Stimulated activated memory B cell treated with anti-CD40 and anti-IgM and Interleukin-4, amounts not matched to agents 10 μg/mL and 1 μg/mL and 100 μg/mL, for 72 hours (primary cell): ENCODE data around the gene RFX2.
"Not testable (repeated sequence)": the region's sequence is repeated elsewhere in the genome, so short reads cannot be mapped to it uniquely, and the experiment has no call there.

Source experiments
- ATAC-seq: fragments of 150-1000 bp; cut with Tn5 transposase; 2 replicates; pipeline ENCODE4 v1.10.0; 2021
- H3K27ac Mint-ChIP-seq: one replicate; pipeline ENCODE4 v1.8.0; 2022; ENCODE audit warnings: mild to moderate bottlenecking, mixed read lengths
- H3K27me3 Mint-ChIP-seq: one replicate; pipeline ENCODE4 v1.8.0; 2022; ENCODE audit warnings: mixed read lengths
- H3K36me3 Mint-ChIP-seq: one replicate; pipeline ENCODE4 v1.8.0; 2022; ENCODE audit warnings: mixed read lengths
- H3K4me1 Mint-ChIP-seq: one replicate; pipeline ENCODE4 v1.8.0; 2022; ENCODE audit warnings: mixed read lengths
- H3K4me3 Mint-ChIP-seq: one replicate; pipeline ENCODE4 v1.8.0; 2022; ENCODE audit warnings: mild to moderate bottlenecking, moderate library complexity, mixed read lengths
- H3K9me3 Mint-ChIP-seq: one replicate; pipeline ENCODE4 v1.8.0; 2022; ENCODE audit warnings: mixed read lengths

The RFX2 gene

DNA sequence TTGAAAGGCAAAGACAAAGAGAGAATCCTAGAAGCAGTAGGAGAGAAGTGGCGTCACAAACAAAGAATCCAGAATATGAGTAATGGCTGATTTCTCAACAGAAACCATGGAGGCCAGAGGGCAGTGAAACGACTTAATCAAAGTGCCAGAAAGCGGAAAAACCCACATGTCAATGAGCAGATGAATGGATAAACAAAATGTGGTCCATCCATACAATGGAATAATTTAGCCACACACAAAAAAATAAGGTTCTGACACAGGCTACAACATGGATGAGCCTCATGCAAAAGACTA is 80.1 kb downstream of the RFX2 start:
- Mint-ChIP-seq H3K4me3 (no peak overlapping the region), H3K36me3 (no peaks in the 10 kb centered on the region), H3K9me3 (no peaks in the 10 kb centered on the region), H3K27ac (no peak overlapping the region), H3K4me1 (no peaks in the 10 kb centered on the region), H3K27me3 (peaks cover 10% of the 10 kb centered on the region)
- no peak for ATAC-seq

- Mint-ChIP-seq H3K4me3 (no peak overlapping the region), H3K36me3 (no peaks in the 10 kb centered on the region), H3K27ac (no peak overlapping the region)
Measured at GRCh38 chr19:6026390-6027227, 83.7 kb downstream of the RFX2 start.

DNA sequence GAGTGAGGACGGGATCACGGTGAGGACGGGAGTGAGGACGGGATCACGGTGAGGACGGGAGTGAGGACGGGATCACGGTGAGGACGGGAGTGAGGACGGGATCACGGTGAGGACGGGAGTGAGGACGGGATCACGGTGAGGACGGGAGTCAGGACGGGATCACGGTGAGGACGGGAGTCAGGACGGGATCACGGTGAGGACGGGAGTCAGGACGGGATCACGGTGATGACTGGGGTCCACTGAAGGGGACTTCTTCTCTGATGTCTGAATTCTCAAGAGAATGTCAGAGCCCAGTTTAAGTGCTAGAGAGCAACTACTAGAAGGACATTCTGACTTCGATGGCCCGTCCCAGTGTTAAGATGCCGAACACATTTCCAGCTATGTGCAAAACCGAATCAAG is 85.5 kb downstream of the RFX2 start:
- H3K9me3 Mint-ChIP-seq, H3K27ac Mint-ChIP-seq, H3K4me3 Mint-ChIP-seq, ATAC-seq, H3K36me3 Mint-ChIP-seq: not testable (repeated sequence)
- H3K27me3 Mint-ChIP-seq = peaks cover 53% of the 10 kb centered on the region
- H3K4me1 Mint-ChIP-seq = peaks cover 21% of the 10 kb centered on the region

More at GRCh38 chr19:6026390-6027227, 83.7 kb downstream of the RFX2 start:
- peaks cover 37% of the 10 kb centered on the region for H3K27me3 Mint-ChIP-seq
- no peaks in the 10 kb centered on the region for H3K9me3 Mint-ChIP-seq
- ATAC-seq = no peak
- H3K4me1 Mint-ChIP-seq = peaks cover 16% of the 10 kb centered on the region

DNA sequence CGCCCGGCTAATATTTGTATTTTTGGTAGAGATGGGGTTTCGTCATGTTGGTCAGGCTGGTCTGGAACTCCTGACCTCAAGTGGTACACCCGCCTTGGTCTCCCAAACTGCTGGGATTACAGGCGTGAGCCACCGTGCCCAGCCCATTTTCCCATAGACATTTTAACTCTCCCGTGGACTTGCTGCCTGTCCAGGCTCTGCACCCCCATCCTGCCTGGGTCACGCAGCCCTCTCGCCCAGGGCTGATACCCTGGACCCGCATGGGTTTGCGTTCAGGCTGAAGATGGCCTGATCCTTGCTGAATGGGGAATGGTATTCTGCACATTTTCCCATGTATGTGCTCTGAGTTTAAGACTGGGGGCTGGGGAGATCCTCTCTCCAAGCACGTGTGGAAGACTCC is 86.4 kb downstream of the RFX2 start:
- Mint-ChIP-seq H3K27ac (no peak overlapping the region), H3K4me1 (peaks cover 21% of the 10 kb centered on the region), H3K4me3 (no peak overlapping the region), H3K36me3 (no peaks in the 10 kb centered on the region), H3K27me3 (peaks cover 55% of the 10 kb centered on the region), H3K9me3 (no peaks in the 10 kb centered on the region)
- ATAC-seq = no peak

GRCh38 chr19:6023085-6023682 is 87.1 kb downstream of the RFX2 start:
- ATAC-seq = no peak
- Mint-ChIP-seq H3K4me1 (peaks cover 21% of the 10 kb centered on the region), H3K27me3 (peaks cover 55% of the 10 kb centered on the region), H3K27ac (peak overlapping the region; percentile 17), H3K36me3 (no peaks in the 10 kb centered on the region), H3K9me3 (no peaks in the 10 kb centered on the region), H3K4me3 (no peak overlapping the region)

DNA sequence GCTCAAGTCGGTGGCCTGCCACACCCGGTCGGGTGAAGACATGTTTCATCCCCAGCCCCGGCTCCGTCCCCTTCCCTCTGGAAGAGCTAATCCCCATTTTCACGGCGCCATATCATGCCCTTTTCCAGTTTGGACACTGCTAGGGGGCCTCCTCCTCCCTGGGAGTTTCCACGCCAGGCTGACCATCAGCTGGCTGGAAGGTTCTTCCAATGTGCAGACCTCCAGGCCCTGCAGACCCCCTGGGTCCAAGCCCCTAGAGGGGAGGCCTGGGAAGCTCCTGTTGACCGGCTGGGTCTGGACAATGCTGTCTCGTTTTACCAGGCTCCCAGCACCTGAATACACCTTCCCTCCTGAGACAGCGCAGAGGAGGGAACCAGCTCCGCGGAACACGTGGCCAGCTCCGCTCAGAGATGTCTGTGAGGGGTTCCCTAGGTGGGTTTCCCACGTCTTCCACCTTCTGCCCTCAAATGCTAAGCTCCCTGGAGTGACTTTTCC is 87.7 kb downstream of the RFX2 start:
- H3K9me3 Mint-ChIP-seq = no peaks in the 10 kb centered on the region
- H3K36me3 Mint-ChIP-seq = no peaks in the 10 kb centered on the region
- H3K27me3 Mint-ChIP-seq = peaks cover 55% of the 10 kb centered on the region
- no peak overlapping the region for H3K4me3 Mint-ChIP-seq
- ATAC-seq = no peak
- H3K27ac Mint-ChIP-seq = peak overlapping the region; percentile 17
- H3K4me1 Mint-ChIP-seq = peaks cover 21% of the 10 kb centered on the region

- no peaks in the 10 kb centered on the region for H3K9me3 Mint-ChIP-seq
- H3K27ac Mint-ChIP-seq = peak overlapping the region; percentile 17
- peaks cover 21% of the 10 kb centered on the region for H3K4me1 Mint-ChIP-seq
- peak; percentile 90 for ATAC-seq
- no peak overlapping the region for H3K4me3 Mint-ChIP-seq
- H3K36me3 Mint-ChIP-seq = no peaks in the 10 kb centered on the region
- peaks cover 55% of the 10 kb centered on the region for H3K27me3 Mint-ChIP-seq
Measured at GRCh38 chr19:6021878-6022569, 88.3 kb downstream of the RFX2 start.

DNA sequence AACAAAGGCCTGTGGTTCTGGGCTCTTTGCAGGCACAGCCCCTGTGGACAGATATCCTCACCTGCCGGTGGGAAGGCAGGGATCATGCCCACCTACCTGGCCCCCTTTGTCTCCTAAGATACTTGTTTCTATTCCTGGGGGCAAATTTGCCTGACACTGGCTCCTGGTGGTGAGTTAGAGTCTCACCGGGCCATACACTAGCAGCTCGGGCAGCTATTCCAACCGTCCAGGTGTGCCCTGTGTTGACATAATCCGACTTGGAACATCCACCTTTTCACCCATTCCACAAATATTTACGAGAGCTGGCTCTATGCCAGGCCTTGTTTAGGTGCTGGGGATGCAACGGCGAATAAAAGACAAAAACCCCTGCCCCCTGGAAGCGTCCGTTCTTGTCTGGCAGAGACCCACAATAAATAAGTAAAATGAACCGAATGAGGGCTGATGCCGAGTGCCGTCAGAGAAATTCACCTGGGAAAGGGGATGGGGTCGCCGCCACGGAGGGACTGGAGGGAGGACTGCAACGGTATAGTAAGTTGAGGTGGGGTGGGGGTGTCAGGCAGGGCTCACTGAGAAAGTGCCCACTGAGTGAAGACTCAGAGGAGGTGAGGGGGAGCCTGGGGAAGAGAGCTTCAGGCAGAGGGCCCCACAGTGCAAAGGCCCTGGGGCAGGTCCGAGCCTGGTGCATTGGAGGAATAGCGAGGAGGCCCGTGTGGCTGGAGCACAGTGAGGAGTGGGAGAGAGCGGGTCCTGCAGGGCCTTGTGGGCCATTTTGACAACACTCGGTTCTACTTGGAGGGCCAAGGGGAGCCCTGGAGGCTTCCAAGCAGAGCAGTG is 89.1 kb downstream of the RFX2 start:
- peaks cover 21% of the 10 kb centered on the region for H3K4me1 Mint-ChIP-seq
- H3K9me3 Mint-ChIP-seq = no peaks in the 10 kb centered on the region
- peaks cover 48% of the 10 kb centered on the region for H3K27me3 Mint-ChIP-seq
- H3K36me3 Mint-ChIP-seq = no peaks in the 10 kb centered on the region
- no peak for ATAC-seq
- H3K27ac Mint-ChIP-seq = no peak overlapping the region
- no peak overlapping the region for H3K4me3 Mint-ChIP-seq

GRCh38 chr19:6020166-6020882 is 90.0 kb downstream of the RFX2 start:
- H3K36me3 Mint-ChIP-seq = no peaks in the 10 kb centered on the region
- ATAC-seq = no peak
- H3K9me3 Mint-ChIP-seq = no peaks in the 10 kb centered on the region
- peaks cover 21% of the 10 kb centered on the region for H3K4me1 Mint-ChIP-seq
- no peak overlapping the region for H3K27ac Mint-ChIP-seq
- H3K4me3 Mint-ChIP-seq = no peak overlapping the region
- peaks cover 45% of the 10 kb centered on the region for H3K27me3 Mint-ChIP-seq

DNA sequence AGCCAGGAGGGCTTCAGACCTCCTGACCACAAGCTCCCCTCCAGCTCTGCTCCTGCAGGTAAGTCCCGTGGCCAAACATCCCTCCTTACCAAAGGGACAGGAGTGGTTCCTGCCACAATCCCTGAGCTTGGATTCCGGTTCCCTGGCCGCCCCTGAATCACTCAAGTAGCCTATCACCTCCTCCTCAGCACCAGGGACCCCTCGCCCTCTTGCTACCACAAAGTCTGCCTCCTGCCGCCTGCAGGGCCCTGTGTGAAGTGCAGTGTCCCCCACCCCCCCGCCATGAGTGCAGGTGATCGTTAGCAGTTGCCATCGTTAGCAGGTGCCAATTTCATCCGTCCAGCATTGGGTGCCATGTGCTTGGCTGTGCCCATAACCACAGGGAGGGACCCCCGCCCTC is 91.5 kb downstream of the RFX2 start:
- H3K27ac Mint-ChIP-seq = no peak overlapping the region
- peaks cover 21% of the 10 kb centered on the region for H3K4me1 Mint-ChIP-seq
- peaks cover 38% of the 10 kb centered on the region for H3K27me3 Mint-ChIP-seq
- no peaks in the 10 kb centered on the region for H3K36me3 Mint-ChIP-seq
- H3K4me3 Mint-ChIP-seq = no peak overlapping the region
- ATAC-seq = no peak
- no peaks in the 10 kb centered on the region for H3K9me3 Mint-ChIP-seq

DNA sequence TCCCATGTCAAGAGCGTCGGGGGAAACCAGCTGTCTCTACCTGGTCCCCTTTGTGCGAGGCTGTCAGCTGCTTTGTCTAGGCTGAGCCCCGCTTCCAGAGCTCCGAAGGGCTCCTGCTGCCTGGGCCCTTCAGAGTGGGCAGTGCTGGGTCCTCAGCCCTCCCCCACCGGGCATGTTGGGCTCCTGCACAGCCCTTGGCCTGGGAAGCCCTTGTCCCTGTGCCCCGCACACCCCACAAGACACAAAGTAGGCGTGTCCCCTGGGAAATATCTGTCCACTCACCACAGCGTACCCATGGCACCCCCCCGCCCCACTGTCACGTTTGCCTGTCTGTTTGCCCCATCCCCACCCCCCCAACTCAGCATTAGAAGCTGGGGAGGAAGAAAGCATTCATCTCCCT is 92.7 kb downstream of the RFX2 start:
- no peak overlapping the region for H3K27ac Mint-ChIP-seq

GRCh38 chr19:6015841-6016545 is 94.3 kb downstream of the RFX2 start:
- ATAC-seq = no peak
- no peak overlapping the region for H3K27ac Mint-ChIP-seq
- H3K27me3 Mint-ChIP-seq = peaks cover 12% of the 10 kb centered on the region
- H3K36me3 Mint-ChIP-seq = no peaks in the 10 kb centered on the region
- no peaks in the 10 kb centered on the region for H3K9me3 Mint-ChIP-seq
- H3K4me1 Mint-ChIP-seq = no peaks in the 10 kb centered on the region
- no peak overlapping the region for H3K4me3 Mint-ChIP-seq

More for the DNA sequence above, 92.7 kb downstream of the RFX2 start:
- Mint-ChIP-seq H3K36me3 (no peaks in the 10 kb centered on the region), H3K4me3 (no peak overlapping the region), H3K4me1 (peaks cover 14% of the 10 kb centered on the region), H3K9me3 (no peaks in the 10 kb centered on the region), H3K27me3 (peaks cover 28% of the 10 kb centered on the region)
- no peak for ATAC-seq

GRCh38 chr19:6014551-6015135 is 95.7 kb downstream of the RFX2 start:
- Mint-ChIP-seq H3K4me1 (no peaks in the 10 kb centered on the region), H3K9me3 (no peaks in the 10 kb centered on the region), H3K36me3 (no peaks in the 10 kb centered on the region), H3K27me3 (peaks cover 2% of the 10 kb centered on the region), H3K4me3 (no peak overlapping the region), H3K27ac (no peak overlapping the region)
- ATAC-seq = no peak
